Measurements from ENCODE around the gene TSPAN2. TPM values are rescaled to one million over a fixed set of nuclear protein-coding genes. Genes with fewer than 3 reads are reported as not detected.

The TSPAN2 gene
- total RNA-seq, 4 donors from 2014 or later: 10.8 to 16.4 (median 11.7) TPM

DNA sequence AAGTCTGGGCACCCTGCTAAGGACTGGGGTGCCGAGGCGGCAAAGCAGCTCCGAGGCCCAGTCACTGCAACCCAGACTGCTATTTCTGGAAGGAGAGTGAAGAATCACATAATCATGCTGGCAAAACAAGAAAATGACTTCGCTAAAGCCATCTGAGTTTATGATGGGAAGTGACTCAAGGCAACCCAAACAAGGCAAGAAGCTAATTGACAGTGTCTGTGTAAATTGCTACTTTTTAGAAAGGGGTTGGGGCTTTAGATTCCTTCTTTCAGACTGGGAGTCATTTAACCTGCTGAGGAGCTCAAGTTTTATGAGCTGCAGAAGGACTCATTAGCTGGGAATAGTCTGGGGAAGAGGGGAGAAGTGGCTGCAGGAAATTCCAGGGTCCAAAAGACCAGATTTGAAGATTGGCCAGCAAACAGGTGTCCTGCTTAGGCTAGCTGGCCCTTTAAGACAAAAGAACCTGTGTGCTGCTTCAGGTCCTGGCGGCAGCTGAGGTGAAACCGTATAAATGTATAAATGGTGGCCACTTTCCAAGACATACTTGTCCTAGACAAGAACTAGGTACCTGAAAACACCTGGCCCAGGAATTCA, 31.5 kb downstream of the TSPAN2 start:
- H3K4me1 ChIP-seq: peaks cover 4 to 21% (median 8%) of the 10 kb centered on the region in 4 donors
- no peak for TF ChIP-seq POLR2A (IDR thresholded peaks at IDR 0.05)
- TF ChIP-seq POLR2AphosphoS5 (IDR thresholded peaks at IDR 0.05): no peak
- no peak for TF ChIP-seq CTCF (IDR thresholded peaks at IDR 0.05)
- TF ChIP-seq EP300 (IDR thresholded peaks at IDR 0.05; ENCODE audit: low read depth): no peak
- in situ Hi-C loops (cut with MboI; ENCODE audit: low pct_ligation_motif_present in 1 of 4, low pct_unique_long_range_greater_than_20kb in 1 of 4, low sequenced_read_pairs in 3 of 4) (no loop called here), intact Hi-C loops (cut with DNase I; ENCODE audit: low total_unique reads) (no loop called here)
- no peaks in the 10 kb centered on the region for H3K36me3 ChIP-seq
- 49 to 53% methylated on average over 6 of the region's 6 CpGs for WGBS, 2 donors (ENCODE audit: low coverage in 1 of 2)
- H3K27me3 ChIP-seq: no peaks in the 10 kb centered on the region
- no peak overlapping the region for H3K4me3 ChIP-seq
- H3K27ac ChIP-seq: peak overlapping the region; percentile 62 to 67 (median 64)
- H3K9me3 ChIP-seq: no peaks in the 10 kb centered on the region
- no peak for DNase-seq

DNA sequence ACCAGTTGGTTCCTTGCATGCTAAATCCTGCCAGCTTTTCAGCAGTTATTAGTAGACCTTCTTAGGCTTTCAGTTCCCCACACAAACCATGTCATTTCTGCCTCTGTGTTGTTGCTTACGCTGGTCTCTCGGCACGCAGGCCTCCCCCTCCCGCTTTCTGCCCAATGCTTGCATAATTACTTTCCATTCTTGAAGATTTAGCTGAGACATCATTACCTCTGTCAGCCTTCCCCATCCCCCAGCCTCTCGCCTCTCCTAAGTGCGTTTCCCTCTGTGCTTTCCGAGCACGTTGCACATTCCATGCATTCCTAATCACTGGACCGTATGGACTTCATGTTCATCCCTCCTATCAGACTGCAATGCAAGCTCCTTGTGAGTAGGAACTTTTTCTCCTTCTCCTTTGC, 32.9 kb downstream of the TSPAN2 start:
- peaks cover 0 to 10% (median 2%) of the 10 kb centered on the region in 4 donors for H3K4me1 ChIP-seq
- peak overlapping the region; percentile 62 to 67 (median 64) for H3K27ac ChIP-seq
- intact Hi-C loops (cut with DNase I; ENCODE audit: low total_unique reads) (no loop called here), in situ Hi-C loops (cut with MboI; ENCODE audit: low pct_ligation_motif_present in 1 of 4, low pct_unique_long_range_greater_than_20kb in 1 of 4, low sequenced_read_pairs in 3 of 4) (no loop called here)
- no peaks in the 10 kb centered on the region for H3K27me3 ChIP-seq
- 56 to 64% methylated on average over 6 to 9 of the region's 9 CpGs for WGBS, 2 donors (ENCODE audit: low coverage in 1 of 2)
- TF ChIP-seq EP300 (IDR thresholded peaks at IDR 0.05; ENCODE audit: low read depth): no peak
- TF ChIP-seq POLR2A (IDR thresholded peaks at IDR 0.05): no peak
- TF ChIP-seq POLR2AphosphoS5 (IDR thresholded peaks at IDR 0.05): peak in 2 of 3 donors; percentile 14 to 19
- peak; percentile 34 for DNase-seq
- no peaks in the 10 kb centered on the region for H3K36me3 ChIP-seq
- no peak overlapping the region for H3K4me3 ChIP-seq
- H3K9me3 ChIP-seq: no peaks in the 10 kb centered on the region

DNA sequence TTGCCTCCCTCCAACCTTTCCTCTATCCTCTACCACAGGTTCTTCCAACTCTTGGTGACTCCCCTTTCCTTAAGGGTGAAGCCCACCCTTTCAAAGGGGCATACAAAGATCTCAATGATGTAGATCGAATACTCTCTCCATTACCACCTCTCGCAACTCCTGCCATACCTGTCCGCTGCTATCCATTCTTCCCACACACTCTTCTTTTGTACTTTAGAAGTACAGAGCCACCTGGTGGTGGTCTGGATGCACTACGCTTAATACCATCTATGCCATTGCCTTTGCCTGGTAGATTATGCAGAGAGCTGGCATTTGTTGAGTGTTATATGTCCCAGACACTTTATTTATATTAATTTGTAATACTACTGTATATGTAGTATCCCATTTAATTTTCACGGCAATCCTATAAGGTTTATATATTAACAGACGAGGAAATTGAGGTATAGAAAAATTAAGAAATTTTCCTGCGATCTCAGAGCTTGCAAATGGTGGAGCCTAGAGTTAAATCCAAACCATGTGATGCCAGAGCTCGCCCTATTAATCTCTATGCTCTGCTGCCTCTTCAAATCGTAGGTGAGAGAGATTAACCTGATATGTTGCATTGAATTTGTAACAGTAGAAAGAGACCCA, 36.7 kb downstream of the TSPAN2 start:
- no peaks in the 10 kb centered on the region for H3K27me3 ChIP-seq
- peaks cover 0 to 18% (median 2%) of the 10 kb centered on the region in 4 donors for H3K4me1 ChIP-seq
- 43 to 49% methylated on average over 9 of the region's 9 CpGs for WGBS, 2 donors (ENCODE audit: low coverage in 1 of 2)
- in situ Hi-C loops (cut with MboI; ENCODE audit: low pct_ligation_motif_present in 1 of 4, low pct_unique_long_range_greater_than_20kb in 1 of 4, low sequenced_read_pairs in 3 of 4) (no loop called here), intact Hi-C loops (cut with DNase I; ENCODE audit: low total_unique reads) (no loop called here)
- peak; percentile 72 to 84 (median 81) for TF ChIP-seq CTCF (IDR thresholded peaks at IDR 0.05)
- TF ChIP-seq POLR2A (IDR thresholded peaks at IDR 0.05): no peak
- no peak overlapping the region for H3K4me3 ChIP-seq
- DNase-seq: peak; percentile 63
- H3K27ac ChIP-seq: no peak overlapping the region
- no peaks in the 10 kb centered on the region for H3K36me3 ChIP-seq
- H3K9me3 ChIP-seq: no peaks in the 10 kb centered on the region

DNA sequence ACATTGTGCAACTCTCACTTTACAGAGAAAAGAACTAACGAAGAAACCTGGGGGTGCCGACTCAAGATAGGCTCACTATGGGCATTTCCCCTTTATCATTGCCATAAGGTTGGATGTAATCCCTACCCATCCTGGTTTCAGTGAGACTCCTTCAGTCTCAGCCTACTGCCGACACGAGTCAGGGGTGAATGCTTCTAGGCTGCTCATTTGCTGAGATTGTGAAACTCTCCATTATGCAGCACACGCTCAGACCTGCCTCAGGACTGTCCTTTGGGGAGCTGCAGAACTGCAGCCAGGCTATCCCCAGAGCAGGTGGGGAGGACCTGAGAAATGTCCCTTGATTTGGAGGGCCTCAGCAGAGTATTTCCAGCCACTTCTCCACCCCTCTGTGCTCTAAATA, 37.5 kb downstream of the TSPAN2 start:
- intact Hi-C loops (cut with DNase I; ENCODE audit: low total_unique reads) (no loop called here), in situ Hi-C loops (cut with MboI; ENCODE audit: low pct_ligation_motif_present in 1 of 4, low pct_unique_long_range_greater_than_20kb in 1 of 4, low sequenced_read_pairs in 3 of 4) (no loop called here)
- no peak for TF ChIP-seq POLR2A (IDR thresholded peaks at IDR 0.05)
- TF ChIP-seq EP300 (IDR thresholded peaks at IDR 0.05; ENCODE audit: low read depth): no peak
- no peak for TF ChIP-seq POLR2AphosphoS5 (IDR thresholded peaks at IDR 0.05)
- no peak for TF ChIP-seq CTCF (IDR thresholded peaks at IDR 0.05)
- H3K27ac ChIP-seq: no peak overlapping the region
- no peak for DNase-seq
- H3K36me3 ChIP-seq: no peaks in the 10 kb centered on the region
- WGBS, 2 donors (ENCODE audit: low coverage in 1 of 2): 89 to 100% methylated on average over 1 to 5 of the region's 5 CpGs
- H3K9me3 ChIP-seq: no peaks in the 10 kb centered on the region
- no peak overlapping the region for H3K4me3 ChIP-seq
- H3K4me1 ChIP-seq: peaks cover 0 to 13% (median 1%) of the 10 kb centered on the region in 4 donors
- H3K27me3 ChIP-seq: no peaks in the 10 kb centered on the region
